Ectodermal cell (in vitro differentiated cells): ENCODE results near the gene BDP1.
"Not testable (repeated sequence)": the region's sequence is repeated elsewhere in the genome, so short reads cannot be mapped to it uniquely, and the experiment has no call there.

Experiments used
- H3K27ac ChIP-seq: 2 replicates; pipeline ENCODE4 v1.7.0; 2013; ENCODE audit warnings: mild to moderate bottlenecking, low read depth, low read length; ENCODE audit not compliant: insufficient read depth, poor library complexity, severe bottlenecking
- H3K27me3 ChIP-seq: 2 replicates; pipeline ENCODE4 v1.7.0; 2013; ENCODE audit warnings: mild to moderate bottlenecking, low read length; ENCODE audit not compliant: insufficient read depth, control insufficient read depth, poor library complexity, severe bottlenecking
- H3K36me3 ChIP-seq: one replicate; pipeline ENCODE4 v1.7.0; 2013; ENCODE audit warnings: low read length; ENCODE audit not compliant: control insufficient read depth, insufficient read depth
- H3K4me1 ChIP-seq: one replicate; pipeline ENCODE4 v1.7.0; 2013; ENCODE audit warnings: low read length; ENCODE audit not compliant: control insufficient read depth, insufficient read depth
- H3K4me3 ChIP-seq: 2 replicates; pipeline ENCODE4 v1.7.0; 2013; ENCODE audit warnings: low read depth, low read length, control low read depth; ENCODE audit not compliant: insufficient read depth
- H3K9me3 ChIP-seq: 2 replicates; pipeline ENCODE4 v1.7.0; 2013; ENCODE audit warnings: mild to moderate bottlenecking, low read length, moderate library complexity; ENCODE audit not compliant: control insufficient read depth
- WGBS, 2 experiments: methylation state at CpG; one replicate each; pipeline ENCODE4 v1.1.7; 2013; ENCODE audit warnings: missing lambda C conversion rate in 2 of 2; 5-methylcytosine and 5-hydroxymethylcytosine counted together

Gene BDP1

DNA sequence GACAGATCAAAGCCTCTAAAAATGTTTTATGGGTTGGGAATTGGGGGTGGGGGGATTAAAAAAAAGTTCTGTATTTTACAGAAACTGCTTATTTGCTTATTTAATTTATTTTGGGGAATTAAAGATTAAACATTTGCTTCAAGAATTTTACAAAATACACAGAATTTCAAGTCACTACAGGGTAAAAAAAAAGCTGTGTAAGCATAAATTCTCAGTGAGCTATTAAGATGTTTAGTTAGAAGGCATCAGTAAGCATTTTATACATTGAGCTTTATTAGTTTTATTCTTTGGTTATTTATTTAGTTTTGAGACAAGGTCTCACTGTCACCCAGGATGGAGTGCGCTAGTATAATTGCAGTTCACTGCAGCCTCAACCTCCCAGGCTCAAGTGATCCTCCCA is 5.2 kb downstream of the BDP1 start:
- Histone ChIP-seq H3K36me3 (peaks cover 41% of the 10 kb centered on the region), H3K9me3 (no peaks in the 10 kb centered on the region), H3K27me3 (no peaks in the 10 kb centered on the region), H3K27ac (no peak overlapping the region), H3K4me1 (no peaks in the 10 kb centered on the region), H3K4me3 (no peak overlapping the region)
- 96 to 100% methylated on average over 1 of the region's 1 CpG for WGBS, 2 experiments

DNA sequence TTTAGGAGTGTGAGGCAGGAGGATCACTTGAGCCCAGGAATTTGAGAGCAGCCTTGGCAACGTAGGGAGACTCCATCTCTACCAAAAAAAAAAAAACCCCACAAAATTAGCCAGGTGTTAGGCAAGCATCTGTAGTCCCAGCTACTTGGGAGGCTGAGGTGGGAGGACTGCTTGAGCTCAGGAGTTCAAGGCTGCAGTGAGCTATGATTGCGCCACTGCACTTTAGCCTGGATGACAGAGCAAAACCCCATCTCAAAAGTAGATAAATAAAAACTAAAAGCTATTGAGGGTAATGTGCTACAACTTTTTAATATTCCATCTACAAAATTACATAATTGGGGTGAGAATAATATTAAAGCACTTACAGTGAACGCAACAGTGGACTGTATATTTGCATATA is 5.9 kb downstream of the BDP1 start:
- Histone ChIP-seq H3K27me3 (no peaks in the 10 kb centered on the region), H3K4me3 (no peak overlapping the region), H3K9me3 (no peaks in the 10 kb centered on the region), H3K36me3 (peaks cover 44% of the 10 kb centered on the region), H3K27ac (no peak overlapping the region), H3K4me1 (no peaks in the 10 kb centered on the region)
- 86 to 97% methylated on average over 2 of the region's 3 CpGs for WGBS, 2 experiments

DNA sequence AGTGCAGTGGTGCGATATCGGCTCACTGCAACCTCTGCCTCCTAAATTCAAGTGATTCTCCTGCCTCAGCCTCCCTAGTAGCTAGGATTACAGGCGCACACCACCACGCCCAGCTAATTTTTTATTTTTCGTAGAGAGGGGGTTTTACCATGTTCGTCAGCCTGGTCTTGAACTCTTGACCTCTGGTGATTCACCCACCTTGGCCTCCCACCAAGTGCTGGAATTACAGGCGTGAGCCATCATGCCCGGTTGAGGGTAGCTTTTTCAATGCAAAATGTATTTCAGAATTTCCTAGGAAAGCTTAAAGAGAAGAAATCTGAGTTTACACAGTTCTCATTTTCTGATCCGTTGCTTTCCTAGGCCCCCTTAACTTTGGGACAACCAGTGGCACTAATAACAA is 15.7 kb downstream of the BDP1 start:
- Histone ChIP-seq H3K36me3 (peaks cover 20% of the 10 kb centered on the region), H3K4me3 (no peak overlapping the region), H3K27ac (no peak overlapping the region), H3K27me3 (no peaks in the 10 kb centered on the region), H3K9me3 (no peaks in the 10 kb centered on the region), H3K4me1 (no peaks in the 10 kb centered on the region)
- 94% methylated on average over 9 of the region's 9 CpGs for WGBS, 2 experiments

DNA sequence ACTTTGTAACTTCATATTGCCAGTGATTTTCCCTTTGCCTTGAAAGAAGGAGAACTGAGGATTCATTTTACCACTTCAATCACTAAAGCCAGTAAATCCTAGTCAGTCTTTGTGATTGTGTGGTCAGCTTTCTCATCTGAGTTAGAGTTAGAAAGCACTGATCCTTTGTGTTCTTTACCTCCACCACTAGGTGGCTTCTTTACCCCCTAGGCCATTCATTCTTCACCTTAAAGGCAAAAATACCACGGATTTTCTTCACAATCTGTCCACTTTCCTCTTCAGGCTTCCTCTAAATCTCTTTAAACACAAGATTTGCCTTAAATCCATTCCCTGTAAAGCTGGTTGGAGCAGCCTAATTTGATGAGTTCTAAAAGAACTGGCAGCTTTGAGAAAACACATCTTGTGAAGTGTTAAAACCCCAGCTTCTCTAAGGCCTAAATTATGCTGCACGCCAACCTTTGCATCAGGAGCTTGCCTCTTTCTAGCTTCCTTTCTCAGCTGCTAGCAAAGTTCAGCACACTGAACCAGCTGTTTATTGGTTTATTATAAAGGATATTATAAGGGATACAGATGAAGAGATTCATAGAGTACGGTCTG is 20.4 kb downstream of the BDP1 start:
- Histone ChIP-seq H3K36me3 (peaks cover 16% of the 10 kb centered on the region), H3K27ac (peak overlapping the region; percentile 60)

DNA sequence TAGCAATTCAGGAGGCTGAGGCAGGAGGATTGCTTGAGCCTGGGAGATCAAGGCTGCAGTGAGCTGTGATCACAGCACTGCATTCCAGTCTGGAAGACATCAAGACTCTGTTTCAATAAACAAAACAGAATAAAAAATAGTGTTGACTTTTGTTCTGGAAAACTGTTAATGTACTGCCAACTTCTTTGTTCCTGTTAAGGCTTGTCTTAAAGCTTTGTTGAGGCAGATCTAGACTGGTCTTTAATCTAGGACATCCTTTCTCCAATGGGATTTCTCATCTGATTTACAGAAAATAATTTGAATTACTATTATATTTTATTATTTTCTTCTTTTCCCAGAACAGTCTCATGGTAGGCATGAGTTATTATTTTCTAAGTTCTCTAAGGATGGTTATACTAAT is 26.0 kb downstream of the BDP1 start:
- peaks cover 23% of the 10 kb centered on the region for H3K36me3 ChIP-seq
- no peaks in the 10 kb centered on the region for H3K4me1 ChIP-seq
- no peaks in the 10 kb centered on the region for H3K9me3 ChIP-seq
- no peaks in the 10 kb centered on the region for H3K27me3 ChIP-seq
- no peak overlapping the region for H3K4me3 ChIP-seq
- H3K27ac ChIP-seq = no peak overlapping the region

More for the DNA sequence above, 20.4 kb downstream of the BDP1 start:
- Histone ChIP-seq H3K27me3 (no peaks in the 10 kb centered on the region), H3K9me3 (no peaks in the 10 kb centered on the region), H3K4me3 (no peak overlapping the region), H3K4me1 (no peaks in the 10 kb centered on the region)
- 71 to 80% methylated on average over 3 of the region's 3 CpGs for WGBS, 2 experiments

DNA sequence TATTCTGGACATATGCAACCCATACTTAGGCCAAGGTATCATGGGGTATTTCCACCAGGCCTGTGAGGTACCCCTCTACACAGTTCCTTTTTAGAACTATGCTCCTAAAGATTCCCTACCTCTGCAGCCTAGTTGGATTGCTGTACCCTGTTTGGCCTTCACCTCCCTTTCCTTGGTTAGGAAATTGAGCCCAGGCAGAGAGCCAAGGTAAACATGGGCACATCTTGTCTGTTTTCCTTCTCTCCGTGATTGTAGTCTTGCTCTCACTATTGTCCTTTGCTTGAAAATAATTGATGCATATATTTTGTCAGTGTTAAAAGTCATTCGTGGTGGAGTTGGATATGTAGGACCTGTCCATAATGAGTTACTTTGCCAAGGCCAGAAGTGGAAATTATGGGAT is 26.7 kb downstream of the BDP1 start:
- H3K36me3 ChIP-seq = peaks cover 27% of the 10 kb centered on the region
- H3K27me3 ChIP-seq = no peaks in the 10 kb centered on the region

DNA sequence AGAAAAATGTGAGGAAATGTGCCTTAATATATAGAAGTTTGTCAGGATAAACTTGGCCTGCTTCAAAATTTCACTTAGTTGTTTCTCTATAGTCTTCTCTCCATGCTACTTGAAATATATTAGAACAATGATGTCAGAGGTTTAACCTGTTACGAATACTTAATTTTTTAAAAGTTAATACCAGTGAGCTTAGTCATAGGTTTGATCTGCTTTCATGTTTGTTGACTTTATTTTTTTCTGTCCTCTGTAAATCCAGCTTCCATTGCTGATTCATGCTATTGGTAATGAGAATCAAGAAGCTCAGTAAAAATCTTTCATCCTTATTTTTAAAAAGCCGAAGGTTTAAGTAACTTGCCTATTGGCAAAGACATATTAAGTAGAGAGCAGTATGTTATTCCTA is 27.9 kb downstream of the BDP1 start:
- Histone ChIP-seq H3K27ac (no peak overlapping the region), H3K4me1 (no peaks in the 10 kb centered on the region), H3K9me3 (no peaks in the 10 kb centered on the region), H3K4me3 (no peak overlapping the region), H3K36me3 (peaks cover 32% of the 10 kb centered on the region), H3K27me3 (no peaks in the 10 kb centered on the region)
- 100% methylated on average over 2 of the region's 2 CpGs; no CpG with 5 or more reads in 1 of the 2 experiments for WGBS, 2 experiments

More for the DNA sequence above, 26.7 kb downstream of the BDP1 start:
- no peak overlapping the region for H3K4me3 ChIP-seq
- no peak overlapping the region for H3K27ac ChIP-seq
- 90 to 94% methylated on average over 2 of the region's 2 CpGs for WGBS, 2 experiments
- H3K9me3 ChIP-seq = no peaks in the 10 kb centered on the region
- H3K4me1 ChIP-seq = no peaks in the 10 kb centered on the region

DNA sequence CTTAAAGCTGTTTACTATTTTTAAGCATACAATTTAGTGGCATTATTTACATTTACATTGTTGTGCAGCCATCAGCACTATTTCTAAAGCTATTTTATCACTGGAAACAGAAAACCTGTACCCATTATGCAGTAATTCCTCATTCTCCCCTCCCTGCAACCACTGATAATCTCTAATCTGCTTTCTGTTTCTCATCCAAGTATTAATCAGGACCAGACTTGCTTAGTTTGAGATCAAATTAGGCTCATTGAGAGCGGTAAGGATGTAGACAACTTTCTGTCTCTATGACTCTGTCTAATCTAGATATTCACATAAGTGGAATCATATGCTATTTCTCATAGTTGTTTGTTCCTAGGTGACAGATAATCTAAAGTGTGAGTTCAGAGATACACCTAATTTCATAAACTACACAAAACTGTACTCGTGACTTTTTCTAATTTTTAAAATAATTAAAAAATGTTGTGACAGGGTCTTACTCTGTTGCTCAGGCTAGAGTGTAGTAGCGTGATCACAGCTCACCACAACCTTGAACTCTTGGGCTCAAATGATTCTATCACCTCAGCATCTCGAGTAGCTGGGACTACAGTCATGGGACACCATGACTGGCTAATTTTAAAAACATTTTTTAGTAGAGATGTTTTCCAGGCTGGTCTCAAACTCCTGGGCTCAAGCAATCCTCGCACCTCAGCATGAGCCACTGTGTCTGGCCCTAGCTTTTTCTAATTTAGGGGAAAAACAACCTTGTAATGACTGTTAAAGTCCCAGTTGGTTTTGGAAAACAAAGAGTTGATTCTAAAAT is 37.6 kb downstream of the BDP1 start:
- no peak overlapping the region for H3K27ac ChIP-seq
- 90 to 93% methylated on average over 3 to 5 of the region's 5 CpGs for WGBS, 2 experiments
- no peaks in the 10 kb centered on the region for H3K27me3 ChIP-seq
- H3K4me1 ChIP-seq = no peaks in the 10 kb centered on the region
- H3K36me3 ChIP-seq = peaks cover 25% of the 10 kb centered on the region
- no peak overlapping the region for H3K4me3 ChIP-seq
- H3K9me3 ChIP-seq = no peaks in the 10 kb centered on the region

DNA sequence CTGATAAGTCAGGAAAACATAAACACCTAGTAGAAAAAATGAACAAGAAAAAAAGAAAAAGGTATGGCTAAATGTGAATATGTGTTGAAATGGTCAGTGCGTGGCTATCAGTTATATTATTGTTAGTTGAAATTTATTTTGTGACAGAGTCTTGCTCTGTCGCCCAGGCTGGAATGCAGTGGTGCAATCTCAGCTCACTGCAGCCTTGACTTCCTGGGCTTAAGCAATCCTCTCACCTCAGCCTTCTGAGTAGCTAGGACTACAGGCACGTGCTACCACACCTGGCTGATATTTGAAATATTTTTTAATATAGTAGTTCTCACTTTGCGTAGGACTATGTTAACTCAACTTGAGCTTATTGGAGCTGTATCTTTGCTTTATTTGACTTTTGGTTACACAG is 38.8 kb downstream of the BDP1 start:
- H3K9me3 ChIP-seq, H3K27ac ChIP-seq, H3K4me3 ChIP-seq, H3K27me3 ChIP-seq, H3K4me1 ChIP-seq: not testable (repeated sequence)
- H3K36me3 ChIP-seq = peaks cover 28% of the 10 kb centered on the region
- 91 to 94% methylated on average over 2 to 4 of the region's 4 CpGs for WGBS, 2 experiments

DNA sequence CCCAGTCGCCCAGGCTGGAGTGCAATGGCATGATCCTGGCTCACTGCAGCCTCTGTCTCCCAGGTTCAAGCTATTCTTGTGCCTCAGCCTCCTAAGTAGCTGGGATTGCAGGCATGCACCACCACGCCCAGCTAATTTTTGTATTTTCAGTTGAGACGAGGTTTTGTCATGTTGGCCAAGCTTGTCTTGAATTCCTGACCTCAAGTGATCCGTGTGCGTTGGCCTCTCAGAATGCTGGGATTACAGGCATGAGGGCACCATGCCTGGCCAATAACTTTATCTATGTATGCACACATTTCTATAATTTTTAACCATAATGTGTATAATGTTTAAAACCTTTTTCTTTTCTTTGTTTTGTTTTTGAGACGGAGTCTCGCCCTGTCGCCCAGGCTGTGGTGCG is 43.3 kb downstream of the BDP1 start:
- 91 to 92% methylated on average over 9 of the region's 9 CpGs for WGBS, 2 experiments
- H3K27me3 ChIP-seq, H3K27ac ChIP-seq, H3K4me3 ChIP-seq, H3K4me1 ChIP-seq, H3K9me3 ChIP-seq: not testable (repeated sequence)
- peaks cover 25% of the 10 kb centered on the region for H3K36me3 ChIP-seq
